Liver (tissue), 3 donors: ENCODE results near the gene CLCN2.

Experiments
- EGR1 ChIP-seq, 2 donors: IDR thresholded peaks; 2 replicates each; pipeline ENCODE4 v1.6.1; 2016 to 2018; ENCODE audit warnings: antibody characterized with exemption in 2 of 2, low read depth in 2 of 2
- FOXA1 ChIP-seq: IDR thresholded peaks from 2 replicates; pipeline ENCODE4 v1.6.1; 2016; ENCODE audit warnings: antibody characterized with exemption
- GABPA ChIP-seq, 2 donors: IDR thresholded peaks in 1 of 2; conservative IDR thresholded peaks in 1 of 2; 2 replicates each; pipeline ENCODE4 v1.6.1; 2016; ENCODE audit warnings: antibody characterized with exemption in 2 of 2, mild to moderate bottlenecking in 1 of 2, moderate library complexity in 1 of 2
- RAD21 ChIP-seq, 2 donors: IDR thresholded peaks; 2 replicates each; pipeline ENCODE4 v1.6.1; 2016; ENCODE audit warnings: antibody characterized with exemption in 2 of 2, mild to moderate bottlenecking in 2 of 2
- RXRA ChIP-seq, 2 donors: IDR thresholded peaks; 2 replicates each; pipeline ENCODE4 v1.6.1; 2017 to 2018; ENCODE audit warnings: antibody characterized with exemption in 2 of 2, mild to moderate bottlenecking in 1 of 2
- TAF1 ChIP-seq: conservative IDR thresholded peaks from 2 replicates; pipeline ENCODE4 v1.6.1; 2016; ENCODE audit warnings: antibody characterized with exemption, mild to moderate bottlenecking
- YY1 ChIP-seq: IDR thresholded peaks from 2 replicates; pipeline ENCODE4 v1.6.1; 2016; ENCODE audit warnings: antibody characterized with exemption, mild to moderate bottlenecking
- TF ChIP-seq, protein P1 (sequence below): fragments of 150-350 bp; IDR thresholded peaks from 2 replicates; pipeline ENCODE4 v1.5.1; 2017; ENCODE audit warnings: improper control_type of control experiment, low read depth, low read length; ENCODE audit not compliant: missing input control
- TF ChIP-seq, protein P2 (sequence below): IDR thresholded peaks from 2 replicates; pipeline ENCODE4 v1.6.1; 2016; ENCODE audit warnings: antibody characterized with exemption
- TF ChIP-seq, protein P3 (sequence below): IDR thresholded peaks from 2 replicates; pipeline ENCODE4 v1.6.1; 2016; ENCODE audit warnings: antibody characterized with exemption
- TF ChIP-seq, protein P4 (sequence below): IDR thresholded peaks from 2 replicates; pipeline ENCODE4 v1.6.1; 2016; ENCODE audit warnings: antibody characterized with exemption, mild to moderate bottlenecking
- donor health status: healthy.
- donor health status: healthy.

DNA sequence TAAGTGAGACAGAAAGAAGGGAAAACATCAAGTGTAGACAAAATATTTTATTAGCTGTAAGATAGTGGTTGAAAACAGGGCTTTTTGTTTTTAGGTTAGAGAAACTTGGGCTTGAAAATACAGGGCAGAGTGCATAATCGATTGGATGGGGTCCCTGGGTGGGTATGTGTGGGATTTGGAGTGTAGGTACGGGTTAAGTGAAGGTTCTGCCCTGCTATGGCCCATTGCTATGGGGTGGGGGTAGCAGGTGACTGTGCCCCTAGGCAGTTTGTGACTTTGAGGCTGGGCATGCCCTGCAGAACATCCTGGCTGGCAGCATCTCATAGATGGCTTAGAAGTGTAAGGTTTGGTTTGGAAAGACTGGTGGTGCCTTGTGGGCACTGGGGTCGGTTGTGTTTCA, 27.7 kb downstream of the CLCN2 start:
- TF ChIP-seq, protein P1, sequence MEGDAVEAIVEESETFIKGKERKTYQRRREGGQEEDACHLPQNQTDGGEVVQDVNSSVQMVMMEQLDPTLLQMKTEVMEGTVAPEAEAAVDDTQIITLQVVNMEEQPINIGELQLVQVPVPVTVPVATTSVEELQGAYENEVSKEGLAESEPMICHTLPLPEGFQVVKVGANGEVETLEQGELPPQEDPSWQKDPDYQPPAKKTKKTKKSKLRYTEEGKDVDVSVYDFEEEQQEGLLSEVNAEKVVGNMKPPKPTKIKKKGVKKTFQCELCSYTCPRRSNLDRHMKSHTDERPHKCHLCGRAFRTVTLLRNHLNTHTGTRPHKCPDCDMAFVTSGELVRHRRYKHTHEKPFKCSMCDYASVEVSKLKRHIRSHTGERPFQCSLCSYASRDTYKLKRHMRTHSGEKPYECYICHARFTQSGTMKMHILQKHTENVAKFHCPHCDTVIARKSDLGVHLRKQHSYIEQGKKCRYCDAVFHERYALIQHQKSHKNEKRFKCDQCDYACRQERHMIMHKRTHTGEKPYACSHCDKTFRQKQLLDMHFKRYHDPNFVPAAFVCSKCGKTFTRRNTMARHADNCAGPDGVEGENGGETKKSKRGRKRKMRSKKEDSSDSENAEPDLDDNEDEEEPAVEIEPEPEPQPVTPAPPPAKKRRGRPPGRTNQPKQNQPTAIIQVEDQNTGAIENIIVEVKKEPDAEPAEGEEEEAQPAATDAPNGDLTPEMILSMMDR = no peak
- TF ChIP-seq GABPA (IDR thresholded peaks at IDR 0.05 in 1 of 2, conservative IDR thresholded peaks at IDR 0.05 in 1 of 2) (no peak), RAD21 (IDR thresholded peaks at IDR 0.05) (no peak), EGR1 (IDR thresholded peaks at IDR 0.05; ENCODE audit: low read depth in 2 of 2) (no peak), RXRA (IDR thresholded peaks at IDR 0.05) (no peak), TAF1 (no peak), YY1 (no peak), FOXA1 (no peak)
- TF ChIP-seq, protein P2, sequence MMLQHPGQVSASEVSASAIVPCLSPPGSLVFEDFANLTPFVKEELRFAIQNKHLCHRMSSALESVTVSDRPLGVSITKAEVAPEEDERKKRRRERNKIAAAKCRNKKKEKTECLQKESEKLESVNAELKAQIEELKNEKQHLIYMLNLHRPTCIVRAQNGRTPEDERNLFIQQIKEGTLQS = no peak
- TF ChIP-seq, protein P3, sequence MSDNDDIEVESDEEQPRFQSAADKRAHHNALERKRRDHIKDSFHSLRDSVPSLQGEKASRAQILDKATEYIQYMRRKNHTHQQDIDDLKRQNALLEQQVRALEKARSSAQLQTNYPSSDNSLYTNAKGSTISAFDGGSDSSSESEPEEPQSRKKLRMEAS = no peak
- TF ChIP-seq, protein P4, sequence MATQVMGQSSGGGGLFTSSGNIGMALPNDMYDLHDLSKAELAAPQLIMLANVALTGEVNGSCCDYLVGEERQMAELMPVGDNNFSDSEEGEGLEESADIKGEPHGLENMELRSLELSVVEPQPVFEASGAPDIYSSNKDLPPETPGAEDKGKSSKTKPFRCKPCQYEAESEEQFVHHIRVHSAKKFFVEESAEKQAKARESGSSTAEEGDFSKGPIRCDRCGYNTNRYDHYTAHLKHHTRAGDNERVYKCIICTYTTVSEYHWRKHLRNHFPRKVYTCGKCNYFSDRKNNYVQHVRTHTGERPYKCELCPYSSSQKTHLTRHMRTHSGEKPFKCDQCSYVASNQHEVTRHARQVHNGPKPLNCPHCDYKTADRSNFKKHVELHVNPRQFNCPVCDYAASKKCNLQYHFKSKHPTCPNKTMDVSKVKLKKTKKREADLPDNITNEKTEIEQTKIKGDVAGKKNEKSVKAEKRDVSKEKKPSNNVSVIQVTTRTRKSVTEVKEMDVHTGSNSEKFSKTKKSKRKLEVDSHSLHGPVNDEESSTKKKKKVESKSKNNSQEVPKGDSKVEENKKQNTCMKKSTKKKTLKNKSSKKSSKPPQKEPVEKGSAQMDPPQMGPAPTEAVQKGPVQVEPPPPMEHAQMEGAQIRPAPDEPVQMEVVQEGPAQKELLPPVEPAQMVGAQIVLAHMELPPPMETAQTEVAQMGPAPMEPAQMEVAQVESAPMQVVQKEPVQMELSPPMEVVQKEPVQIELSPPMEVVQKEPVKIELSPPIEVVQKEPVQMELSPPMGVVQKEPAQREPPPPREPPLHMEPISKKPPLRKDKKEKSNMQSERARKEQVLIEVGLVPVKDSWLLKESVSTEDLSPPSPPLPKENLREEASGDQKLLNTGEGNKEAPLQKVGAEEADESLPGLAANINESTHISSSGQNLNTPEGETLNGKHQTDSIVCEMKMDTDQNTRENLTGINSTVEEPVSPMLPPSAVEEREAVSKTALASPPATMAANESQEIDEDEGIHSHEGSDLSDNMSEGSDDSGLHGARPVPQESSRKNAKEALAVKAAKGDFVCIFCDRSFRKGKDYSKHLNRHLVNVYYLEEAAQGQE = no peak
